Epithelial cell of proximal tubule (primary cell): ENCODE results near the gene SPRYD3. TPM values are rescaled to one million over a fixed set of nuclear protein-coding genes. Genes with fewer than 3 reads are reported as not detected.

ENCODE experiments used
- DNase-seq: peaks from one replicate; pipeline ENCODE4 v3.0.0-alpha.2; 2011; ENCODE audit warnings: low read depth
- H3K4me3 ChIP-seq: 2 replicates; pipeline ENCODE4 v1.5.1; 2011; ENCODE audit warnings: low read depth, mild to moderate bottlenecking, low read length
- total RNA-seq: library from RNA; depleted of rRNA; stranded (reverse); fragments of >200 nt; gene quantifications from 2 replicates; pipeline ENCODE4 v1.2.3, GENCODE V29; 2015
- TF ChIP-seq, protein P1 (sequence below): conservative IDR thresholded peaks from 2 replicates; pipeline ENCODE4 v1.5.1; 2012; ENCODE audit warnings: low read depth, mild to moderate bottlenecking, low read length

SPRYD3 gene
- total RNA-seq, 1 donor from 2014 or later: 26.1 TPM

DNA sequence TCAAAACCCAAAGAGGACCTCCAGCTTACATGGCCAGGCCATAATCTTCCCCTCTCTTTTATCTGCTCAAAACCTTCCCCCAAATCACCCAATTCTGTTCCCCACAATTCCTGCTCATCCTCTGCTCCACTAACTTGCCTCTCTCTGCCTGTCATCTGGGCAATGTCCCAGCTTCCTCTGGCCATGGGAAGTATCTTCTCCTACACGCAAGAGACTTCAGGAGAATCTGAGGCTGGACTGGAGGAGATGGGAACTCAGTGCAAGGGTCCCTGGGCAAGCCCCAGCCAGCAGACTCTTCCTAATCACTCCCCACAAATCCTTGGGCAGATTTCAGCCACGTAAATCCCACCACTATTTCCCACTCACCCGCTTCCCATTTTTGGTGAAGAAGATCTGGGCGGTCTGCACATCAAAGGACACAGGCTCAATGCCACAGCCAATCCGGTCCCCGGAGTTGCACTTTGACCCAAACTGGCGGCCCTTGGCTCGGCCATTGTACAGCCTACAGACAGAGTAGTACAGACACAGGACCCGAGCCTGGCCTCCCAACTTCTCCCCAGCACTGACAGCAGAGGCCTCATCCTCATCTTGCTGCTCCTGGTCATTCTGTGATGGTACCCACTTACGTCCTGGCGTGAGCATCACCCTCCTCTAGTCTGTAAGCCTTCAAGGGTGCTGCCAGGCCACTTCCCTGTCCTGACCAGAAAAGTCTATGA lies 4.7 kb downstream of the SPRYD3 start:
- TF ChIP-seq, protein P1, sequence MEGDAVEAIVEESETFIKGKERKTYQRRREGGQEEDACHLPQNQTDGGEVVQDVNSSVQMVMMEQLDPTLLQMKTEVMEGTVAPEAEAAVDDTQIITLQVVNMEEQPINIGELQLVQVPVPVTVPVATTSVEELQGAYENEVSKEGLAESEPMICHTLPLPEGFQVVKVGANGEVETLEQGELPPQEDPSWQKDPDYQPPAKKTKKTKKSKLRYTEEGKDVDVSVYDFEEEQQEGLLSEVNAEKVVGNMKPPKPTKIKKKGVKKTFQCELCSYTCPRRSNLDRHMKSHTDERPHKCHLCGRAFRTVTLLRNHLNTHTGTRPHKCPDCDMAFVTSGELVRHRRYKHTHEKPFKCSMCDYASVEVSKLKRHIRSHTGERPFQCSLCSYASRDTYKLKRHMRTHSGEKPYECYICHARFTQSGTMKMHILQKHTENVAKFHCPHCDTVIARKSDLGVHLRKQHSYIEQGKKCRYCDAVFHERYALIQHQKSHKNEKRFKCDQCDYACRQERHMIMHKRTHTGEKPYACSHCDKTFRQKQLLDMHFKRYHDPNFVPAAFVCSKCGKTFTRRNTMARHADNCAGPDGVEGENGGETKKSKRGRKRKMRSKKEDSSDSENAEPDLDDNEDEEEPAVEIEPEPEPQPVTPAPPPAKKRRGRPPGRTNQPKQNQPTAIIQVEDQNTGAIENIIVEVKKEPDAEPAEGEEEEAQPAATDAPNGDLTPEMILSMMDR: no peak
- no peak overlapping the region for H3K4me3 ChIP-seq
- no peak for DNase-seq

DNA sequence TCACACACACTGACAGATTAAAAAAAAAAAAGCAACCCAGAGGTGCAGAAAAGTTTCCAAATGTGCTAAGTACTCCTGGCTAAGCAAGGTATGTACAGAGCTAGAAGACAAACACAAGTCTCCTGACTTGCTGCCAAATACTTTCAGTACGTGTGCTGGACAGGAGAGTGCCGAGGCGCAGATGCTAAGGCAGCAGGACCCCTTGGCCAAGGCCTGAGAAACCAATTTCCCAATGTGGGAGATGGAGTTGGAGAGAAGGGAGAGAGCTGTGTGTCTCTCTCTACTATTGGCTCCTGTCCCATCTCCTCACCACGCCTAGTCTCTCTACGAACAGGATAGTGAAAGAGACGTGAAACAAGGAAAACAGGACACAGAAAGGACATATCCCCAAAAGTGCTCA lies 5.3 kb downstream of the SPRYD3 start:
- no peak overlapping the region for H3K4me3 ChIP-seq
- no peak for DNase-seq
- TF ChIP-seq, protein P1: no peak

DNA sequence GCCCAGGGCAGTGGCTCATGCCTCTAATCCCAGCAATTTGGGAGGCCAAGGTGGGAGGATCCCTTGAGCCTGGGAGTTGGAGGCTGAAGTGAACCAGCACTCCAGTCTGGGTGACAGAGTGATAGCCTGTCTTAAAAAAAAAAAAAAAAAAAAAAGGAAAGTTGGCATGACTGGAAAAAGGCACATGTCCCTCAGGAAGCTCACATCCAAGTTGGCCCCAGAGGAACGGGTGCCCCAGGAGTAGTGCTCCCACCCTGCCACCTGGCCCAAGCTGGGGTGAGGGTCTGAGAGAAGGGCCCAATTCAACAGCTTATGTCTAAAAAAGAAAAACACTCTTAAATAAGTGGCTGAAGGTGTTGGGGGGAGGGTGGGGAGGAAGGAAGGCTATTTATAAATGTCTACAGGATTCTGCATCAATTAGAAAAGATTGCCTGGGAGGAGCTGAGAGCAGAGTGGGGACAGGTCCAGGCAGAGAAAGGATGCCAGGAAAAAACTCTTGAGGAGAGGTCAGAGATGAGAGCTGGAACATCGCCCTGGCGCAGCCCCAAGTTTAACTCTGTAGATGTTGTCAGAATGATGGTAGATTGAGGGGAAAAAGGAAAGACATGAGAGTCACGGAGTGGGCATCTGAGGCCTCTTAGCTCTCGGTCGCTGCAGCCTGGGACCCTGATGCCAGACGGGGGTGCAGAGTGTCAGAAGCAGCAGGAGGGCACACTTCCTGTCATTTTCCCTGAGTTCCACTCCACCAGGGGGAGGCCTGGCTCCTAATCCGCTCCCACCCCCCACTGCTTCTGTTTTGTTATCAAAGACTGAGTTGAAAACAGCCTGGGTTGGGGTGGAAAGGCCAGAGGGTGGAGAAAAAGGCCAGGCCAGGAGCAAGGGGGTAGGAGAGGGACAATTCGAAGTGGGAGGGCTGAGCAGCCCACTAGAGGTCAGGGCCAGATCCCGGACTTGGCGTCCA lies 7.3 kb downstream of the SPRYD3 start:
- no peak for DNase-seq
- TF ChIP-seq, protein P1: no peak
- no peak overlapping the region for H3K4me3 ChIP-seq

DNA sequence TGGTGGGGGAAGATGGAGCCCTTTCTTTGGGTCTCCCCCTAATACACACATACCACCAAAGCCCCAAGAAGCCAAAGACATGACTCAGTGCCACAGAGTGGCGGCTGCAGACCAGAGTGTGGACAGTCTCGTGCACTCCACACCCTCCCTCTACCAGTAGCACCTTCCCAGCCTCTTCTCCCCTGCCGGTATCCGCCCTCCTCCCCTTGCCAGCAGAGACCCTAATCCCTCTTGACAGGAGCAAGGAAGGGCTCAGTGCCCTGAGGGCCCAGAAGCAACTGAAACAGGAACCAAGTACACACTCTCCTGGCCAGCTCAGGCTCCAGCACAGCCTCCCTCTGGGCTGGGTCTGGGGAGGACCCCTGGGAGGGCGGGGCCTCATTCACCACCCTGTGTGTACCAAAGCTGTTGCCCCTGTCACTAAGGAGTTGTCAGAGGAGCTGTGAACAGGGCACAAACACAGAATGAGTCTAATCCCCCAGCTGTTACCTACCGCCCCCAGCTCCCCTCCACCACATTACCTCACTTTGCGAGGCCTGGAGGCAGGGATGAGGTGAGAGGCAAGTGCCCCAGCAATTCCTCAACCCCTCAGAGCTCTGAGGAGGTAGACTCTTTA lies 8.2 kb downstream of the SPRYD3 start:
- no peak for DNase-seq
- TF ChIP-seq, protein P1: no peak
- no peak overlapping the region for H3K4me3 ChIP-seq

DNA sequence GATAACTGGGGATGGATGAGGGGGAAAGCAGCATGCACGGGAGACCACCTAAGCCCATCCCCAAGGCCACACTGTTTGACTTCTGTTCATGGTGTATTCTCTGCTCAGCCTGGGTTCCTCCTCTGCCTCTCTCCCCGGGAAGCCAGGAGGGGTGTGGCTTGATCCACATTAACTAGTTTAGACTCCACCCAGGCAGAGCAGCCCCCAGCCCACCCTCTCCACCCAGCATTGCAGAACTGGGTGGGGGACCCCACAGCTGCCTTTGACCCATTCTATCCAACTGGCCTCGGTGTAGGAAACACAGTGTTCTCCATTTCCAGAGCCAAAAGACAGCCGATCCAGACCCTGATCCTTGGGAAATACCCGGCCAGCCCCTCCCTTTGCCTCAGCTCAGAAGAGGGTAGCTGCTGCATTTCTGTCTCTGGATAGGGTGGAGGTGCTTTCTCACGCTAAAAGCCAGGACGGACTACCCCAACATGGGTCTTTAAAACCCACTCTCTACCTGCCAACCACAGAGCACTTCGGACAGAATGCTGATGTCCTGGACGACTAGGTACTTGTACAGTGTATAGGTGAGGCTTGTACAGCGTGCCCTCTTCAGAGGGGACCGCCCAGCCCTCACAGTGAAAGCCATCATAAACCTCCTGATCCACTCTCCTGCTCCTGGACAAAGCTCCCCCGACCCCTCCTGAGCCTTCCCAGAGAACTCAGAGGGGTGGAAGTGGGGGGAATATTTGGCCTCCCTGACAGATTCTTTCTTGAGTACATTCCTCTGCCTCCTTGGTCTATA lies 9.4 kb downstream of the SPRYD3 start:
- H3K4me3 ChIP-seq: no peak overlapping the region
- DNase-seq: no peak
- TF ChIP-seq, protein P1: no peak

DNA sequence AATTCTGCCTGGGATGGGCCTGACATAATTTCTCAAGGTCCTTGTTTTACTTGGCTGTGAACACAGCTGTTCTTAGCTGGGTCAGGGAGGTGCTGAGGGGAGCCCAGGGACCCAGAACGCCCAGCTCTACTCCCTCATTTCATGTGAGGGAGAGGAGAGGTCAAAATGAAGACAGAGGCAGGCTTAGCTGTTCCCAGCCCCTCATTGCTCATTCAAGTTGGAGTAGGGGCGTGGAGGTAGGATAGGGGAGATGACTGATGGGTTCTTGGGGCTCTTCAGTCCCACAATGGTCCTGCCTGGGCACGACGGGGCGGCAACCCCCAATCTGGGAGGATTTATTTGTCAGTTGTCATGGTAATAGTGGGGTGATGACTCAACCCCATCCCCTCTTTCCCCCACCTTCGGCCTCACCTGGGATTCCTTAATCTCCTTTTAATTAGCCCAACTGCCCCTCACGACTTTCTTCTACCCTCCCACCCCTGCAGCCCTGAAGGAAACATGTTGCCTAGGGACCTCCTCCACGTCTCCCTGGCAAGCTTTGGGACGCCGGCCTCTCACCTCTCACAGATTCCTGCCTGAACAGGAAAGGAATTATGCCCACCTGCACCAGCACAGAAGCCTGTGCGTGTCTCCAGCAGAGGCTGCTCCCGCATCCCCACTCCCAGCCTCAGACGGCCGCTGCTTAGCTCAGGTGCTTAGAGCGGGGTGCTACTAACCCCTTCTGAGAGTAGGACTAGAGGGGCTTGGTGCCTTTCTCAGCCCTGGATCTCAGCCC lies 10.2 kb downstream of the SPRYD3 start:
- no peak overlapping the region for H3K4me3 ChIP-seq
- TF ChIP-seq, protein P1: no peak
- no peak for DNase-seq
